Tibial nerve (tissue), 4 donors: ENCODE results near the gene FAM131C. TPM values are rescaled to one million over a fixed set of nuclear protein-coding genes. Genes with fewer than 3 reads are reported as not detected.

Source experiments
- DNase-seq, 2 donors: peaks; one replicate each; pipeline ENCODE4 v3.0.0-alpha.2; 2019; ENCODE audit warnings: low spot score in 2 of 2
- H3K27ac ChIP-seq, 4 donors: fragments of 200-600 bp; sonication (generic) in 3 of 4; one replicate each; pipeline ENCODE4 v1.5.1; 2017 to 2019; ENCODE audit warnings: mild to moderate bottlenecking in 1 of 4
- H3K27me3 ChIP-seq, 2 donors: fragments of 200-600 bp; sonication (generic) in 1 of 2; one replicate each; pipeline versions ENCODE4 v1.5.1 to v1.6.0; 2017 to 2019
- H3K36me3 ChIP-seq, 3 donors: fragments of 200-600 bp; sonication (generic); one replicate each; pipeline ENCODE4 v1.5.1; 2018 to 2019
- H3K4me1 ChIP-seq, 4 donors: fragments of 200-600 bp; sonication (generic) in 3 of 4; one replicate each; pipeline ENCODE4 v1.5.1; 2017 to 2019
- H3K4me3 ChIP-seq, 4 donors: fragments of 200-600 bp; sonication (generic) in 3 of 4; one replicate each; pipeline ENCODE4 v1.5.1; 2017 to 2019; ENCODE audit warnings: mild to moderate bottlenecking in 1 of 4, moderate library complexity in 1 of 4
- H3K9me3 ChIP-seq, 4 donors: fragments of 200-600 bp; sonication (generic) in 3 of 4; one replicate each; pipeline ENCODE4 v1.5.1; 2017 to 2019
- EP300 ChIP-seq, 2 donors: sonication (generic); formaldehyde crosslinking; IDR thresholded peaks; one replicate each; pipeline ENCODE4 v1.6.1; 2017; ENCODE audit warnings: antibody characterized with exemption in 2 of 2, mild to moderate bottlenecking in 1 of 2
- POLR2A ChIP-seq, 2 donors: fragments of 450-650 bp; IDR thresholded peaks; one replicate each; pipeline ENCODE4 v1.6.1; 2017; ENCODE audit warnings: antibody characterized with exemption in 2 of 2, mild to moderate bottlenecking in 2 of 2, moderate library complexity in 2 of 2
- WGBS, 2 donors: methylation state at CpG; one replicate each; pipeline ENCODE4 v1.1.5; 2018; 5-methylcytosine and 5-hydroxymethylcytosine counted together
- total RNA-seq, 4 donors: library from RNA; depleted of rRNA; stranded (reverse); fragments of >200 nt; gene quantifications; one replicate each; pipeline ENCODE4 v1.1.0, GENCODE V29; 2016
- TF ChIP-seq, protein P1 (sequence below), 5 experiments: fragments of 200-600 bp in 3 of 5; fragments of 450-650 bp in 2 of 5; sonication (generic) in 3 of 5; IDR thresholded peaks; one replicate each; pipeline ENCODE4 v1.5.1; 2016 to 2019; ENCODE audit warnings: antibody characterized with exemption in 5 of 5, mild to moderate bottlenecking in 3 of 5, moderate library complexity in 2 of 5

Gene FAM131C
- total RNA-seq, 4 donors from 2014 or later = not detected

DNA sequence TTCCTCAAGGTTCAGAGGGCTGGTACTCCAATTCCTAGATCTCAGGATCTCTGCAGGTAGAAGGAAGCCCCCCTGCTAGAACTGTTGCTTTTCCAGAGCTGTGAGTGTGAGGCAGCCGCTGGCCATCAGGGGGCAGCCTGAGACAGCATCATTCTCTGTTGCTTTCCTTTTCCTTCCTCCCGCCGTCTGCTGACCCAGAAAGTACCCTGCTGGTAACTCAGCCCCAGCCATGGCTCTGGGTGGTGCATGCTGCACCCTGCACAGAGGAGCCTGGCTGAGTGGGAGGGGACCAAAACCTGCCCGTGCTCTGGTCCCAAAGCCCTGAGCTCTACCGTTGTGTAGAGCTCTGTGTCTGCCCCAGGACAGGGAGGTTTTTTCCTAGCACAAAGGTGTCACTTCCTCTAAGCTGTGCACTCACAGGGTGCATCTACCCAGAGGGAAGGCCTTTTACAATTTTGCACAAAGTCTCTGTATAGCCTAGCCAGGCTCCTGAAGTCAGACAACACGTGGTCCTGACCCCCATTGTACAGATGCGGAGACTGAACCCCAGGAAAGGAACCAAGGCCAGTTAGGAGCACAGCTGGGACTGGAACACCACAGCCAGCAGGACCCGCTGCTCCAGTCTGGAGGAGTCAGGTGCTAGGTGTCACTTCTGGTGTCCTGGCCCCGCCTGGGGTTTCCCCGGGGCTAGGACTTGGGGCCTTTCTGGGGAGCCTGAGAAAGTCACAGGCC is 5.6 kb upstream of the FAM131C start:
- no peaks in the 10 kb centered on the region for H3K27me3 ChIP-seq
- TF ChIP-seq, protein P1, sequence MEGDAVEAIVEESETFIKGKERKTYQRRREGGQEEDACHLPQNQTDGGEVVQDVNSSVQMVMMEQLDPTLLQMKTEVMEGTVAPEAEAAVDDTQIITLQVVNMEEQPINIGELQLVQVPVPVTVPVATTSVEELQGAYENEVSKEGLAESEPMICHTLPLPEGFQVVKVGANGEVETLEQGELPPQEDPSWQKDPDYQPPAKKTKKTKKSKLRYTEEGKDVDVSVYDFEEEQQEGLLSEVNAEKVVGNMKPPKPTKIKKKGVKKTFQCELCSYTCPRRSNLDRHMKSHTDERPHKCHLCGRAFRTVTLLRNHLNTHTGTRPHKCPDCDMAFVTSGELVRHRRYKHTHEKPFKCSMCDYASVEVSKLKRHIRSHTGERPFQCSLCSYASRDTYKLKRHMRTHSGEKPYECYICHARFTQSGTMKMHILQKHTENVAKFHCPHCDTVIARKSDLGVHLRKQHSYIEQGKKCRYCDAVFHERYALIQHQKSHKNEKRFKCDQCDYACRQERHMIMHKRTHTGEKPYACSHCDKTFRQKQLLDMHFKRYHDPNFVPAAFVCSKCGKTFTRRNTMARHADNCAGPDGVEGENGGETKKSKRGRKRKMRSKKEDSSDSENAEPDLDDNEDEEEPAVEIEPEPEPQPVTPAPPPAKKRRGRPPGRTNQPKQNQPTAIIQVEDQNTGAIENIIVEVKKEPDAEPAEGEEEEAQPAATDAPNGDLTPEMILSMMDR (IDR thresholded peaks at IDR 0.05) = peak; percentile 80 to 98 (median 84)
- TF ChIP-seq POLR2A (IDR thresholded peaks at IDR 0.05) (no peak), EP300 (IDR thresholded peaks at IDR 0.05) (peak in 1 of 2 donors; percentile 34)
- peak; percentile 74 to 89 for DNase-seq
- H3K4me3 ChIP-seq = no peak overlapping the region
- peaks cover 0 to 39% (median 9%) of the 10 kb centered on the region in 4 donors for H3K4me1 ChIP-seq
- H3K27ac ChIP-seq = peak overlapping the region in 2 of 4 donors; percentile 48 to 56
- no peaks in the 10 kb centered on the region for H3K36me3 ChIP-seq
- 37 to 39% methylated on average over 10 of the region's 10 CpGs for WGBS, 2 donors
- no peaks in the 10 kb centered on the region for H3K9me3 ChIP-seq

DNA sequence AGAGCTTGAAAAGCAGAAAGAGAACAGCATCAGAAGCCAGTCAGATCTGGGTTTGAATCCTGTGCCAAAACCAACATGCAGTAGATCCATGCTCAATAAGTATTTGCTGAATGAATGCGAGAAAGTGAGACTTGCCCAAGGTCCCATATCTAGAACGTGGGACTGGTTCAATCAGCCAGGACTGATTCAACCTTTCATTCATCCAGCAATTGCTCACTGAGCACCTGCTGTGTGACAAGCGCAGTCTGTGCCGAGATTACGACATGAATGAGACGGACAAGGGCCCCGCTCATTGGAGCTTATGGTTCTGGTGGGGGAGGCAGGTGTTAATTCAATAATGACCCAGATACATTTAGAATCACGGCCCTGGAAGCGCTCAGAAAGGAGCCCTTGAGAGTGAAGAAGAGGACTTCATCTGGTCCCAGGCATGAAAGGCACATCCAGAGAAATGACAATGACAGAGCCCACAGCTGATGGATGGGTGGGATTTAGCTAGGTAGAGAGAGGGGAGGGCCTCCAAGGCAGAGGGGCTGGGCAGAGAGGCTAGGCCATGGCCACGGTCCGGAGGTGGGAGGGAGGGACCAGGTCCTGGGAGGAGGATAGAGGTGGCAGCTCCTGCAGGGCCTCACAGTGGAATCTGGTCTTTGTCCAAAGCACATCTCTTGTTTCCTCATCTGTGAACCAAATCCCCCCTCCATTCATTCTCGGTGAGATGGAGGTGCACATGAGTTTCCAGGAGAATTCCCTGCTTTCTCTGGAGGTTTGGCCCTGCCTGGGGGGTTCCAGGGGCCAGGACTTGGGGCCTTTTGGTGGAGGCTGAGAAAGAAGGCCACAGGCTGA is 4.2 kb upstream of the FAM131C start:
- WGBS, 2 donors = 82 to 87% methylated on average over 12 of the region's 12 CpGs
- no peak for TF ChIP-seq POLR2A (IDR thresholded peaks at IDR 0.05)
- TF ChIP-seq, protein P1 (IDR thresholded peaks at IDR 0.05) = no peak
- TF ChIP-seq EP300 (IDR thresholded peaks at IDR 0.05) = no peak
- Histone ChIP-seq H3K27ac (no peak overlapping the region), H3K9me3 (no peaks in the 10 kb centered on the region), H3K36me3 (no peaks in the 10 kb centered on the region), H3K27me3 (peaks cover 0 to 4% of the 10 kb centered on the region in 2 donors), H3K4me3 (no peak overlapping the region), H3K4me1 (peaks cover 0 to 41% (median 13%) of the 10 kb centered on the region in 4 donors)
- no peak for DNase-seq

DNA sequence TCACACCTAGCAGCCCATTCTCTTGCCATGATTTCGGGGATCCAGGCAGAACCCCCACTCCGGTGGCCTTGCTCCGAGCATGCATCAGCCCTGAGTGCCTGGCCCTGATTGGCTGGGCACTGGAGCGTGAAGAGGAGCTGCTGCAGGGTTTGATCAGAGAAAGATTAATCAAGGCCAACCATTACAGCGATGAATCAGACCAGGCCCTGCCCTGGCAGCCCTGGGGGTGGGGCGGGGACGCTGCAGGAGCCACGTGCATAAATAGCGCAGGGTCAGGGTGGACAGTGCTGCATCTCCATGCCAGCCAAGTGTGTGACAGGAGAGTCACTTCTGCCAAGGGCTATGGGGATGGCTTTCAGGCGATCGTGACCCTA is 3.4 kb upstream of the FAM131C start:
- 83 to 85% methylated on average over 11 of the region's 11 CpGs for WGBS, 2 donors
- TF ChIP-seq, protein P1 (IDR thresholded peaks at IDR 0.05) = no peak
- no peak for TF ChIP-seq EP300 (IDR thresholded peaks at IDR 0.05)
- TF ChIP-seq POLR2A (IDR thresholded peaks at IDR 0.05) = no peak
- no peak for DNase-seq
- Histone ChIP-seq H3K27ac (no peak overlapping the region), H3K36me3 (no peaks in the 10 kb centered on the region), H3K9me3 (no peaks in the 10 kb centered on the region), H3K27me3 (peaks cover 0 to 4% of the 10 kb centered on the region in 2 donors), H3K4me1 (peaks cover 0 to 34% (median 13%) of the 10 kb centered on the region in 4 donors), H3K4me3 (no peak overlapping the region)

DNA sequence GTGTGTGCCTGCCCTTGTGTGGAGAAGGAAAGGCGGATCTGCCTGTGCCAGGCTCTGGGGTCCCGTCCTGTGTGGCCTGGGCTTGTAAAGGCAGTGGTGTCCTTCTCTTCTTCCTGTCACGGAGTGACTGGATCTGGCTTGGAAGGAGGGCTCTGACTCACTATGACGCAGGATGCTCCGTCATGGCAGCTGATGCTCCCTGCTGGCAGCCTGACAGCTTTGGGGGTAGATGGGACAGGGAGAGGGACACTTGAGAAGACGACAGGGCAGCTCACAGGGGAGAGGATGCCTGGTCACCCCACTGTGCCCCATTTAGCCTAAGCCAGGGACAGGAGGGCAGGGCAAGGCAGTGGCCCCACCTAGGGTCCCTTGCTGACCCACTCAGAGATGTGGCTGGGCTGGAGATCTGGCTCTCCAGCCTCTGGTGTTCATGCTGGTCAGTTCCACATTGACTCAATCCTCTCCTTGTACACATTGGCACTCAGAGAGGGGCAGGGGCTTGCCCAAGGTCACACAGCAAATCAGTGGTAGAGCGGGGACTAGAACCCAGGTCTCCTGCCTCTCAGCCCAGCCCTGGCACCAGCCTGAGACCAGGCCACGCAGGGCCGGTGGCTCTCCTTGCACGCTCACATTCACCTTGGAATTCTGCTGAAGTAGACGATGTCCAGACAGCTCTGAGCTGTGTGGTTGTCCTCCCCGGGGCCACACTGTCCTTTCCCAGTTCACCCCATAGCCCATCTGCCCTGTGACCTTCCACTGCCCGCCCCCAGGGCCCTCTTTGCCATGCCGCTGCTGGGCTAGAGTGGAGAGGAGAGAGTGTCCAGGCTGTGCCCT is 2.8 kb upstream of the FAM131C start:
- H3K4me1 ChIP-seq = peaks cover 0 to 34% (median 13%) of the 10 kb centered on the region in 4 donors
- no peak overlapping the region for H3K27ac ChIP-seq
- H3K36me3 ChIP-seq = no peaks in the 10 kb centered on the region
- 76 to 86% methylated on average over 9 to 14 of the region's 14 CpGs for WGBS, 2 donors
- H3K27me3 ChIP-seq = peaks cover 0 to 4% of the 10 kb centered on the region in 2 donors
- H3K4me3 ChIP-seq = no peak overlapping the region
- no peak for DNase-seq
- no peaks in the 10 kb centered on the region for H3K9me3 ChIP-seq
- TF ChIP-seq, protein P1 (IDR thresholded peaks at IDR 0.05) = no peak
- no peak for TF ChIP-seq EP300 (IDR thresholded peaks at IDR 0.05)
- TF ChIP-seq POLR2A (IDR thresholded peaks at IDR 0.05) = no peak
